Activated T-helper 17 cell treated with anti-CD3 and anti-CD28 coated beads, Interleukin-2, amount 50 U/mL, for 72 hours (primary cell): ENCODE data around the gene GAS1. TPM values are rescaled to one million over a fixed set of nuclear protein-coding genes. Genes with fewer than 3 reads are reported as not detected.

Experiments
- ATAC-seq: fragments of 150-1000 bp; cut with Tn5 transposase; replicated peaks from 2 replicates; pipeline ENCODE4 v1.10.0; 2021; ENCODE audit warnings: mild to moderate bottlenecking, moderate library complexity
- H3K27ac Mint-ChIP-seq: one replicate; pipeline ENCODE4 v1.8.0; 2022; ENCODE audit warnings: mixed read lengths
- H3K27me3 Mint-ChIP-seq: one replicate; pipeline ENCODE4 v1.8.0; 2022; ENCODE audit warnings: mixed read lengths
- H3K36me3 Mint-ChIP-seq: one replicate; pipeline ENCODE4 v1.8.0; 2022; ENCODE audit warnings: low read depth, mild to moderate bottlenecking, mixed read lengths
- H3K4me1 Mint-ChIP-seq: one replicate; pipeline ENCODE4 v1.8.0; 2022; ENCODE audit warnings: mixed read lengths
- H3K4me3 Mint-ChIP-seq: one replicate; pipeline ENCODE4 v1.8.0; 2022; ENCODE audit warnings: mild to moderate bottlenecking, mixed read lengths
- H3K9me3 Mint-ChIP-seq: one replicate; pipeline ENCODE4 v1.8.0; 2022; ENCODE audit warnings: mixed read lengths
- total RNA-seq, 2 donors: library from RNA; stranded (reverse); gene quantifications; one replicate each; pipeline ENCODE4 v1.2.3, GENCODE V29; 2022

Gene GAS1
- total RNA-seq, 2 donors from 2014 or later, result 0.28 TPM; not detected in 1

DNA sequence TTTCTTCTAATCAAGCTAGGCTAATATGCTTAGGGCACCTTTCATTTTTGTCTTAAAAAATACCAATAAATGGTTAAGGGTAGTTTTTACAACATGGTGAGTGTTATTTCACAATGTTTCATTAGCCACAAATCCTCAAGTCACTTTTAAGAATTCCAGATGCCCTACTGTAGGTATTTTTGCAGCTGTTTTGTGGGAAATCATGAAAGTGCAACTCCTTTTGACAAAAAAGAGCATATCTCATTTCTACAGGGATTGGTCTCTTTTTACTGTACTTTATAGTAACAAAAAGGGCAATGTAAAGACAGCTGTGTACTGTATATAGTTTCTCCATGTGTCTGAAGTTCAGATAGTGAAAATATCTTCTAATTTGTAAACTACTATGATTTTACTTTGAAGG is 28.3 kb upstream of the GAS1 start:
- H3K4me1 Mint-ChIP-seq, result no peaks in the 10 kb centered on the region

DNA sequence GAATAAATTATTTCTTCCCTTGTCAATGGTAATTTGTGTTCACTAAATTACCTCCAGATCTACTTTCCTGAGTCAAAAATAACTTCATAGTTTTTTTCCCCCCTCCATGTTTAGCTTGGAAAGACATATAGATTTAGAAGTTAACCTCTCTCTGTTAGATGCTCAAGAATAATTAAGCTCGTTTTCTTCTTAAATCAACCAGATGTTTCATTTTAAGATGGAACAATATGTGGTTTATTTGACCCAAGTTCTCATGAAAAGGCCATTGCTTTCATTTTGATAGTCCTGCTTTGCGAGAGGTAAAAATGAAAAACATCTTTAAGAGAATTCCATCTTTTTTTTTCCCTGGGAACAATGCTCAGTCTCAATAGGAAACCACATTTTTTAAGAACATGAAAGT is 27.7 kb upstream of the GAS1 start:
- Mint-ChIP-seq H3K36me3 (no peaks in the 10 kb centered on the region), H3K27ac (no peak overlapping the region), H3K4me1 (no peaks in the 10 kb centered on the region), H3K4me3 (no peak overlapping the region), H3K27me3 (peaks cover 42% of the 10 kb centered on the region), H3K9me3 (no peaks in the 10 kb centered on the region)
- no peak for ATAC-seq

More for the DNA sequence above, 28.3 kb upstream of the GAS1 start:
- H3K27ac Mint-ChIP-seq, result no peak overlapping the region
- peaks cover 43% of the 10 kb centered on the region for H3K27me3 Mint-ChIP-seq
- H3K9me3 Mint-ChIP-seq, result no peaks in the 10 kb centered on the region
- H3K4me3 Mint-ChIP-seq, result no peak overlapping the region
- no peak for ATAC-seq
- H3K36me3 Mint-ChIP-seq, result no peaks in the 10 kb centered on the region

DNA sequence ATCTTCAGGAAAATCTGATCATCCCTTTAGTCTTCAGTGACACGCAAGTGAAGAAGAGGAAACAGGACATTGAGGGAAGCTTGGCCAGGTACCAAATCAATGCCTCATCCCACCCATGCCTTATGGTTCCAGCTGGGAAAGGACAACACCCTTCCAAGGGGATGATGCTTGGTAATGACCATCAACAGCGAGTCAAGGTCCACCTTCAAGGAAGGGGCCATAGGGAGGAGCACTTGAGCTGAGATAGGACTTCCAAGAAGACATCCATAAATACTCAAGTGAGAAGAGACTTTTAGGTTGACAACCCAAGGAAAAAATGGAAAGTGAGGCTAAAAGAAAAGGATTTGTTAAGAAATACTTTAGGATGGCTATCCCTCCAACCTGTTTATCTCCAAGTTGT is 27.1 kb upstream of the GAS1 start:
- Mint-ChIP-seq H3K4me1 (no peaks in the 10 kb centered on the region), H3K27me3 (peaks cover 38% of the 10 kb centered on the region), H3K4me3 (no peak overlapping the region), H3K27ac (no peak overlapping the region), H3K36me3 (no peaks in the 10 kb centered on the region), H3K9me3 (no peaks in the 10 kb centered on the region)
- no peak for ATAC-seq

DNA sequence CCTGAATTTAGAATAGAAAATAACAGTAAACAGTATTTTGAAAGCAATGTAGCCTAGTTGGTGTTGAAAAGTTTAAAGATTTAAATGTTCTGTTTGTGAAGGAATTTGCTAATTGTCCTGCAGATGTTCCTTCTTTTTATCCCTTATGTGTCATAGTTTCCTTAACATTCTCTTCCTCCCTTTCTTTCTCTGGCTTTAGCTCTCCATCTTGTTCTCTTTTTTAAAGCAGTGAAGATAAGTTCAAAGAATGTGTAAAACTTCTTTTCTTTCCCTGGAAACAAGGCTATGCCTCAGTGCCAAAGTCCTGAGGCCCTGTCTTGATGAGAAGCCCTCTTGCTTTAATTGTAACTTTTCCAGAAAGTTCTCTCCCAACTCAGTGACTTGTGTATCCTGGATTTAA is 24.4 kb upstream of the GAS1 start:
- Mint-ChIP-seq H3K36me3 (no peaks in the 10 kb centered on the region), H3K9me3 (no peaks in the 10 kb centered on the region), H3K27me3 (peaks cover 37% of the 10 kb centered on the region), H3K4me1 (no peaks in the 10 kb centered on the region), H3K27ac (no peak overlapping the region), H3K4me3 (no peak overlapping the region)
- ATAC-seq, result no peak

DNA sequence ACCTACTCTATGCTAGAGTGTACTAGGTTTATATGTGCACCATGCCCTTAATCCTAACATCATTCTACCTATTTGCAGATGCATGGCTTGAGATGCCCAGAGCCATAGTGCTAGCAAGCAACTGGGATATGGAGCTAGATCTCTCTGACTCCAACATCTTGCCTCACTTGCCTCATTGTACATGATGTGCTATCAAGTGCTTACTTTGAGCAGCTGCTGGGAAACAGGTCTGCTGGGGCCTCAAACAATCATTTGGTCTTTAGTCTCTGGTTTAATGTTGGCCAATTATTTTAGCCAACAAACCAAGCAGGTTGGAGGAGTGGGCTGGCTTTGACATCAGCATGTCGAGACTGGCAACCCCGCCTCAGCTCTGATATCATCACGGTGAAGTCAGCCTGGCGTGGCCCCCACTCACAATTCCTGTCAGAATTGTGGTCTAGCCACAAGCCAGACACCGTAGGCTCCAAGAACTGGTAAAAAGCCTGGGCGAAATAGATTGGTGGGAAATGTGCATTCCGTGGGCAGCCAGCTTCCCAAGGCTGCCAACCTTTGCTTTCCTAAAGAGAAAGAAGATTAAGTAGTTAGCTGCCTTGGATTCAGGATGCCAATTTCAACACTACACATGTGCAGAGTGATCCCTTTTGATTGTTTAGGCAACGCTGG is 21.1 kb upstream of the GAS1 start:
- no peaks in the 10 kb centered on the region for H3K4me1 Mint-ChIP-seq
- ATAC-seq, result no peak

DNA sequence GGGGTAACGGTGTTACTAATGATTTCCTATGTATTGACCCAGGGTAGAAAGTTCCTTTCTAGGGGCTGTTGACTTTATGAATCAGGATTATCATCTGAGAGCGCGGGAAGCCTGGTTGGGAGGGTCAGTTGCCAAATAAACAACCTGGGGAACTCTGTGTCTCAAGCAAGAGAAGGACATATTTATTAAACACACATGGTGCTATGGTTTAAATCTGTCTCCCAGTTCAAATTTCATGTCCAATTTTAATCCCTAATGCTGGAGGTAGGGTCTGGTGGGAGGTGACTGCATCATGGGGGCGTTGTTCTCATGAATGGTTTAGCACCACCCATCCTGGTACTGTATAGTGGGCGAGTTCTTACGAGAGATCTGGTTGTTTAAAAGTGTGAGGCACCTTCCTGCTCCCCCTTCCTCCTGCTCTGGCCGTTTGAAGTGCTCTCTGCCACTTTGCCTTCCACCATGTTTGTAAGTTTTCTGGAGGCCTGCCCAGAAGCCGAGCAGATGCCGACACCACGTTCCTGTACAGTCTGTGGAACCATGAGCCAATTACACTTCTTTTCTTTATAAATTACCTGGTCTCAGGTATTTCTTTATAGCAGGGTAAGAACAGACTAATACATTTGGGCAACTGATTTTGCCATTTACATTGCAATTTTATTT is 19.7 kb upstream of the GAS1 start:
- H3K27me3 Mint-ChIP-seq, result peaks cover 21% of the 10 kb centered on the region
- no peaks in the 10 kb centered on the region for H3K36me3 Mint-ChIP-seq
- no peak overlapping the region for H3K27ac Mint-ChIP-seq
- no peaks in the 10 kb centered on the region for H3K4me1 Mint-ChIP-seq
- no peaks in the 10 kb centered on the region for H3K9me3 Mint-ChIP-seq
- no peak for ATAC-seq
- no peak overlapping the region for H3K4me3 Mint-ChIP-seq

More for the DNA sequence above, 21.1 kb upstream of the GAS1 start:
- Mint-ChIP-seq H3K9me3 (no peaks in the 10 kb centered on the region), H3K4me3 (no peak overlapping the region), H3K36me3 (no peaks in the 10 kb centered on the region), H3K27ac (no peak overlapping the region), H3K27me3 (peaks cover 30% of the 10 kb centered on the region)

DNA sequence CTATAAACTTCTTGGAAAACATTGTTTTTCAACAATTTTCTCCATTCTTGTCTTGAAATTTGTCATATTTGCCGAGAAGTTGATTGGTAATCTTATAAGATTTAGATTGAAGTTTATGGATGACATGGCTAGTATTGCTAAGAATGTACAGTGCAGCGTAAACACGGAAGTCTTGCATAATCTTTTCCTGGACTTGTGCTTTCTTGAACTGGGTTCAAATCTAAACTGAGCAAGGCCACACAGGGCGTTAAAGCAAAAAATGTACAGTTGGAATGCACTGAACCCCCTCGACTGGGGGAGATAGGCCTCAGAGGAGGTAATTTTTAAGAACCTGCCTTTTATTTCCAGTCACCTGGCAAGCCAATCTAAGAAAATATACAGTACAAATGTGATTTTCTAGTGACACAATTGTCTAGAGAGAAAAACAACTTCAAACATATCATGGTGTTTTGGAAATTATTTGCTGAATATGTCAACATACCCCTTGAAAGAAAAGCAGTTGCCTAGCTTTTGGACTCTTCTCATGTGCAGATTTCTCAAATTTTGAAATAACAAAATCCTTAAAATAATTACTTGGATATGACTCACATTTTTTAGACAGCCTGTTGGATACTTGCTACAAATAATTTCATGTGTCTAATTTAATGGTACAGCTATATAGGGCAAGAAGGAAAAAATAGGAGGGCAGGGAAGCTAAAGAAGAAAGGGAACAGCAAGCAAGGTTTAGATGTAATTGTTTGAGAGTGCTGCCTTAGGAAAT is 18.5 kb upstream of the GAS1 start:
- no peaks in the 10 kb centered on the region for H3K9me3 Mint-ChIP-seq
- no peak overlapping the region for H3K27ac Mint-ChIP-seq
- no peaks in the 10 kb centered on the region for H3K4me1 Mint-ChIP-seq
- H3K4me3 Mint-ChIP-seq, result no peak overlapping the region
- no peak for ATAC-seq
- H3K27me3 Mint-ChIP-seq, result peaks cover 18% of the 10 kb centered on the region
- no peaks in the 10 kb centered on the region for H3K36me3 Mint-ChIP-seq

DNA sequence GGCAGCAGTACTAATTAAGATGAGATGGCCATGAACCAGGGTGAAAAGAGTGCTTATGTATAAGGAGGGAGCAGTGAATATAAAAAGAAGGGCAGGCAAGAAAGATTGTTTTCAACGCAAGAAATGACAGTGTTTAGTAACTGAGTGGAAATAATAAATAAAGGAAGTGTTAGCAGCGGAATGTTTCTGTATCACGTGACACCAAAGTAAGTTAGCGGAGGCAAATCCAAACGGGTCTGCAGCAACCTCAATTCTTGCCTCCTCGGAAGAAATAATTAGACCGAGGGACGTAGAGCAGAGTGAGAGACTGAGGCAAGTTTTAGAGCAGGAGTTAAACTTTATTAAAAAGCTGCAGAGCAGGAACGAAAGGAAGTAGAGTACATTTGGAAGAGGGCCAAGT is 15.4 kb upstream of the GAS1 start:
- H3K9me3 Mint-ChIP-seq, result no peaks in the 10 kb centered on the region
- H3K4me3 Mint-ChIP-seq, result no peak overlapping the region
- ATAC-seq, result no peak
- H3K4me1 Mint-ChIP-seq, result no peaks in the 10 kb centered on the region
- H3K36me3 Mint-ChIP-seq, result no peaks in the 10 kb centered on the region
- H3K27ac Mint-ChIP-seq, result no peak overlapping the region
- peaks cover 18% of the 10 kb centered on the region for H3K27me3 Mint-ChIP-seq

DNA sequence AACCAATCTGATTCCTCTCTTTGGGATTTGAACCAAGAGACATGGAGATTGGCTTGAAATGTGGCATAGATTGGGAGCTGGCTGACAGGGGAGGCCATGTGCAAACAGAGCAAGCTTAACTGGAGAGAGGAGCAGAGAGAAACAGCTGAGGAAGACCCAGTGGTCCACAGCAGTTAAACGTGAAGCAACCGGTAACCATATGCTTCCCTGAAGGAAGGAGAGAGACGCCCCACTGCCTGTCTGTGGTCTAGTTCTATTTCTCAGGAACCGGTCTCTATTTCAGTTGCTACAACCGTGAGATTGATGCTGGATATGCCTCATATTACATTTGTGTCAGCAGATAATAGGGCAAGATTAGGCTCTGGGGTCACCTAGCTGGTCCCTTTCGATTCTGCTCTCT is 13.6 kb upstream of the GAS1 start:
- no peaks in the 10 kb centered on the region for H3K4me1 Mint-ChIP-seq
- H3K27ac Mint-ChIP-seq, result no peak overlapping the region
- H3K4me3 Mint-ChIP-seq, result no peak overlapping the region
- H3K36me3 Mint-ChIP-seq, result no peaks in the 10 kb centered on the region
- H3K9me3 Mint-ChIP-seq, result no peaks in the 10 kb centered on the region
- peaks cover 16% of the 10 kb centered on the region for H3K27me3 Mint-ChIP-seq
- no peak for ATAC-seq

DNA sequence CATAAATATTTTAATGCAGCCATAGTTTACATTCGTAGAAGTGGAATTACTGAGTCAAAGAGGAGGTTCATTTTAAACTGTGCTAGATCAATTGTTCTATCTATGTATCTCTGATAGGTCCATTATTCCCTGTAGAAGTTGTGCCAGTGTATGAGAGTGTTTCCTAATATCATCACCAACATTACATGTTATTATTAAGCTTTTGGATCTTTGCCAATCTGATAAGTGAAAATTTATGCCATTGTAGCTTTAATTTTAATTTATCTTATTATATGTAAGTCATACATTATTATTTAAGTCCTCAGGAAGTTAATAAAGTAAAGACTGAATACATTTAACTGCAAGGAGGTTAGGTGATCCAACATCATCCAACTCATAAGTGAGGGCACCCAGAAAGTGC is 10.9 kb upstream of the GAS1 start:
- H3K36me3 Mint-ChIP-seq, result no peaks in the 10 kb centered on the region
- no peak for ATAC-seq
- H3K9me3 Mint-ChIP-seq, result no peaks in the 10 kb centered on the region
- H3K4me3 Mint-ChIP-seq, result no peak overlapping the region
- H3K4me1 Mint-ChIP-seq, result no peaks in the 10 kb centered on the region
- no peak overlapping the region for H3K27ac Mint-ChIP-seq
- peaks cover 19% of the 10 kb centered on the region for H3K27me3 Mint-ChIP-seq

DNA sequence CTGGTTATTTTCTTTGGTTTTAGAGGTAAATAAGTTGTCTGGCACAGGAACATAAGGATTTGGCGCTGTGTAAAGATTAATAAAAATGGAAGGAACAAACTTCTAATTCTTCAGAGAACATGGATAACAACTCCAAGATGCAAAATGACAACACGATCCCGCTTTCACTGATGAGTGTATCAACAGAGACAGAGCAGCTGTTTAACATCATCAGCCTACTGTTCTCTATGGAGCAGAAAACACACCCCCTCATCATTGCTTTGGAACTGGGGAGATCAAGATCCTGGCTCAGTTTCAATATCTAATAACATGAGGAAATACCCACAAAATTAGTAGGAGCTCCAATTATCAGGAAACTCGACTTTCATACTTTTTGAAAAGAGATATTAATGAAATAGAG is 8.3 kb upstream of the GAS1 start:
- Mint-ChIP-seq H3K9me3 (no peaks in the 10 kb centered on the region), H3K36me3 (no peaks in the 10 kb centered on the region), H3K4me3 (no peak overlapping the region), H3K4me1 (no peaks in the 10 kb centered on the region), H3K27me3 (peaks cover 9% of the 10 kb centered on the region), H3K27ac (no peak overlapping the region)
- no peak for ATAC-seq

DNA sequence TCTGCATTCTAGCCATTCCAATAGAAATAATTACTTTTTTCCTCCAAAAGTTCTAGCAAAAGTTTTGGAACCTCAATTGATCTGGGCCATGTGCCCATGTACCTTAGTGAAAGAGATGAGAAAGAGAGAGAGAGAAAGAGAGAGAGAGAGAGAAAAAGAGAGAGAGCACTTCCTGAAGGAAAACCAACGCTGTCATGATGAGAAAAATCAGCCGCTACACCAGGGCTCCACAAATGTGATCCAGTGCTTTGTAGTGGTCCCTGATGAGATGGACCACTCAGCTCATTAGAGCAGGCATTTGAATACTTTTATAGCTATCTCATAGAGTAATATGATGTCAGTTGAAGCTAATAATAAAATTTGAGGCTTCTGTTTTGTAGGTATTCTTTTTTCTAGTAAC is 7.7 kb upstream of the GAS1 start:
- Mint-ChIP-seq H3K36me3 (no peaks in the 10 kb centered on the region), H3K27ac (no peak overlapping the region)
- no peak for ATAC-seq

DNA sequence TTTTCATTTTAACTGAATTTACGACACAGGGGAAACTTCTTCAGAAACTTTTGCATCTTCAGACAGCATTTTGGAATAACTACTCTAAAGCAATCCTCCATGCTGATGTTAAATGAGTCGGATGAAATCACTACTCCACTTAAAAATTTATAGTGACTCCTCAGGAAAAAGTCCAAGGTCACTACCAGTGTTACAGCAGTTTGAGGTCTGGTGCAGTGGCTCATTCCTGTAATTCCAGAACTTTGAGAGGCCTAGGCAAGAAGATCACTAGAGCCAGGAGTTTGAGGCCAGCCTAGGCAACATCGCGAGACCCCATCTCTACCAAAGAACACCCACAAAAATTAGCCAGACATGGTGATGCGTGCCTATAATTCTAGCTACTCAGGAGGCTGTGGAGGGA is 5.9 kb upstream of the GAS1 start:
- H3K4me1 Mint-ChIP-seq, result no peaks in the 10 kb centered on the region
- H3K36me3 Mint-ChIP-seq, result no peaks in the 10 kb centered on the region
- H3K27me3 Mint-ChIP-seq, result peaks cover 3% of the 10 kb centered on the region
- H3K4me3 Mint-ChIP-seq, result no peak overlapping the region
- H3K27ac Mint-ChIP-seq, result no peak overlapping the region
- no peaks in the 10 kb centered on the region for H3K9me3 Mint-ChIP-seq
- ATAC-seq, result no peak

More for the DNA sequence above, 7.7 kb upstream of the GAS1 start:
- Mint-ChIP-seq H3K27me3 (peaks cover 6% of the 10 kb centered on the region), H3K9me3 (no peaks in the 10 kb centered on the region), H3K4me3 (no peak overlapping the region), H3K4me1 (no peaks in the 10 kb centered on the region)

DNA sequence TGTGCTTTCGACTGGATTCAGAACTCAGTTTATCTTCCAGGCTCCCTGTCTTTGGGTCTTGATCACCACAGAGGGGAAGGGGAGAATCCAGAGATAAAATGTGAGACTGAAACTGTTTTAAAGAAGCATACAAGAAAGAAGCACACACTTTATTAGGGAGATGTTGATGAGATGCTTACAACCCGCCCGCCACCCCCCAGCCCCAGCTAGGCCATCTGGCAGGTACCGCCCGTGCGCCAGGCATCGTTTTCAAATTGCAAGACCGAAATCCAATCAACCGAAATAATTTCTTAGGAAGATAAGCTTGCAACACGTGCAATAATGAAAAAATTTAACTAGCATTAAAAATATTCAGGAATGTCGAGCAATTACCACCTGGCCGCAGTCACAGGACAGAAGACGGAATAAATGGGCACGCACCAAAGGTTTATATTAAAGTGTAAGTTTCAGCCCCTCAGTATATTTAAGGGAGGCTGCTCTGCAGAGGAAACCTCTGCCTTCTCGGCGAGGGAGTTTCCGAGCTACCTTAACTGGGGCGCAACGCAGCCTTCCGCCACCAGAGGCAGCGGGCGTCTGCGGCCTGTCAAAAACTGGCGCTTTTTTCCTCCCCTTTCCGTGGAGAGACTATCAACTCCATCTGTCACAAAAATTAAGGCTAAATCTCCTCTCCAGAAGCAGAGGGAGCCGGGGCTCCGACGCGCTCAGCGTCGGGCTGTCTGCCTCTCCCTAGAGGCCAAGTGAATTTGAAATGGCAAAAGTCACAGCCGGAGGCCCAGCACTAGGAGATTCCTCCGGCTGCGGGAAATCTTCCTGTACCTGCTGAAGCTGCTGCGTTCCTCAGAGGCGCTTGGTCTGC is 996 bp upstream of the GAS1 start:
- Mint-ChIP-seq H3K9me3 (no peaks in the 10 kb centered on the region), H3K4me3 (peak overlapping the region; percentile 82), H3K36me3 (no peaks in the 10 kb centered on the region), H3K4me1 (no peaks in the 10 kb centered on the region), H3K27me3 (peaks cover 13% of the 10 kb centered on the region), H3K27ac (no peak overlapping the region)
- ATAC-seq, result peak; percentile 71
